Right lobe of liver (tissue), 6 donors: Measurements from ENCODE around the gene ADORA3. TPM values are rescaled to one million over a fixed set of nuclear protein-coding genes. Genes with fewer than 3 reads are reported as not detected.

Source experiments
- ATAC-seq, 4 donors: fragments of 200-7000 bp; cut with Tn5 transposase; one replicate each; pipeline ENCODE4 v1.9.1; 2020; ENCODE audit warnings: mild to moderate bottlenecking in 4 of 4, moderate library complexity in 4 of 4
- DNase-seq, 3 donors: peaks; one replicate each; pipeline ENCODE4 v3.0.0-alpha.2; 2020
- H3K27ac ChIP-seq, 3 donors: fragments of 200-600 bp; one replicate each; pipeline ENCODE4 v1.8.0; 2022
- H3K27me3 ChIP-seq, 2 donors: fragments of 200-600 bp; one replicate each; pipeline ENCODE4 v1.8.0; 2022
- H3K36me3 ChIP-seq, 4 donors: fragments of 200-600 bp; sonication (generic) in 1 of 4; one replicate each; pipeline versions ENCODE4 v1.5.1 to v1.8.0; 2017 to 2022; ENCODE audit warnings: control low read depth in 1 of 4
- H3K4me1 ChIP-seq, 4 donors: fragments of 200-600 bp; sonication (generic) in 1 of 4; one replicate each; pipeline versions ENCODE4 v1.5.1 to v1.8.0; 2017 to 2022; ENCODE audit warnings: control low read depth in 1 of 4
- H3K4me3 ChIP-seq, 3 donors: fragments of 200-600 bp; one replicate each; pipeline ENCODE4 v1.8.0; 2022
- H3K9me3 ChIP-seq, 4 donors: fragments of 200-600 bp; sonication (generic) in 1 of 4; one replicate each; pipeline versions ENCODE4 v1.5.1 to v1.8.0; 2017 to 2022; ENCODE audit warnings: control low read depth in 1 of 4
- POLR2A ChIP-seq: fragments of 450-650 bp; IDR thresholded peaks from one replicate; pipeline ENCODE4 v1.6.1; 2017; ENCODE audit warnings: antibody characterized with exemption, mild to moderate bottlenecking
- WGBS: methylation state at CpG from one replicate; pipeline ENCODE4 v1.1.6; 2018; ENCODE audit warnings: low coverage, low lambda C conversion rate; ENCODE audit not compliant: insufficient coverage; ENCODE audit errors: missing lambda C conversion rate; 5-methylcytosine and 5-hydroxymethylcytosine counted together
- intact Hi-C, 2 donors: fragments of 100-400 bp; cut with DNase I; formaldehyde crosslinking; loops; one replicate each; pipeline versions ENCODE4 v1.11.2 to v1.14.1; 2022
- total RNA-seq, 6 experiments: library from RNA; depleted of rRNA in 2 of 6; stranded (reverse); fragments of >200 nt in 2 of 6; fragmentation: NEBNext Ultra II Directional in 3 of 6; extraction: Animal tissue kit (Norgen Biotek cat#: 25700) in 3 of 6; gene quantifications; one replicate each; pipeline versions ENCODE4 v1.1.0 to v1.2.4, GENCODE V29; 2016 to 2023
- TF ChIP-seq, protein P1 (sequence below), 4 donors: fragments of 200-600 bp in 3 of 4; fragments of 450-650 bp in 1 of 4; IDR thresholded peaks; one replicate each; pipeline versions ENCODE4 v1.5.1 to v1.8.0; 2016 to 2022; ENCODE audit warnings: antibody characterized with exemption in 4 of 4, mild to moderate bottlenecking in 2 of 4
- donor health status: DM: no; HTN: yes; CAD: no.
- donor health status: DM: no; HTN: no; CAD: no.
- donor health status: DM: no; HTN: no; CAD: no.
- donor health status: DM: no; HTN: yes; CAD: no.
- donor health status: DM: no; HTN: yes; CAD: no.

ADORA3 gene
- total RNA-seq, 6 experiments from 2014 or later = 2.7 to 6.3 (median 3.9) TPM

DNA sequence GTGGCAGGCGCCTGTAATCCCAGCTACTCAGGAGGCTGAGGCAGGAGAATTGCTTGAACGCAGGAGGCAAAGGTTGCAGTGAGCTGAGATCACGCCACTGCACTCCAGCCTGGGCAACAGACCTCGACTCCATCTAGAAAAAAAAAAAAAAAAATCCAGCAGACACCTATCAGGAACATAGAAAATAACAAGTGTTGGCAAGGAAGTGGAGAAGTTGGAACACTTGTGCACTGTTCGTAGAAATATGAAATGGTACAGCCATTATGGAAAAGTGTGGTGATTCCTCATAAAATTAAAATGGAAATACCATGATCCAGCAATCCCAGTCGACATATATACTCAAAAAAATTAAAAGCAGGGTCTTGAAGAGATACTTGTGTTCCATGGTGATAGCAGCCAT, 41.7 kb downstream of the ADORA3 start:
- ATAC-seq = no peak
- H3K9me3 ChIP-seq = no peaks in the 10 kb centered on the region
- no peak for DNase-seq
- 98% methylated on average over 6 of the region's 6 CpGs for WGBS
- no peaks in the 10 kb centered on the region for H3K27me3 ChIP-seq
- H3K4me3 ChIP-seq = no peak overlapping the region
- intact Hi-C loops = no loop called here
- no peak overlapping the region for H3K27ac ChIP-seq
- peaks cover 3 to 47% (median 22%) of the 10 kb centered on the region in 4 donors for H3K36me3 ChIP-seq
- H3K4me1 ChIP-seq = no peaks in the 10 kb centered on the region
- no peak for TF ChIP-seq POLR2A
- TF ChIP-seq, protein P1, sequence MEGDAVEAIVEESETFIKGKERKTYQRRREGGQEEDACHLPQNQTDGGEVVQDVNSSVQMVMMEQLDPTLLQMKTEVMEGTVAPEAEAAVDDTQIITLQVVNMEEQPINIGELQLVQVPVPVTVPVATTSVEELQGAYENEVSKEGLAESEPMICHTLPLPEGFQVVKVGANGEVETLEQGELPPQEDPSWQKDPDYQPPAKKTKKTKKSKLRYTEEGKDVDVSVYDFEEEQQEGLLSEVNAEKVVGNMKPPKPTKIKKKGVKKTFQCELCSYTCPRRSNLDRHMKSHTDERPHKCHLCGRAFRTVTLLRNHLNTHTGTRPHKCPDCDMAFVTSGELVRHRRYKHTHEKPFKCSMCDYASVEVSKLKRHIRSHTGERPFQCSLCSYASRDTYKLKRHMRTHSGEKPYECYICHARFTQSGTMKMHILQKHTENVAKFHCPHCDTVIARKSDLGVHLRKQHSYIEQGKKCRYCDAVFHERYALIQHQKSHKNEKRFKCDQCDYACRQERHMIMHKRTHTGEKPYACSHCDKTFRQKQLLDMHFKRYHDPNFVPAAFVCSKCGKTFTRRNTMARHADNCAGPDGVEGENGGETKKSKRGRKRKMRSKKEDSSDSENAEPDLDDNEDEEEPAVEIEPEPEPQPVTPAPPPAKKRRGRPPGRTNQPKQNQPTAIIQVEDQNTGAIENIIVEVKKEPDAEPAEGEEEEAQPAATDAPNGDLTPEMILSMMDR (IDR thresholded peaks at IDR 0.05) = no peak

DNA sequence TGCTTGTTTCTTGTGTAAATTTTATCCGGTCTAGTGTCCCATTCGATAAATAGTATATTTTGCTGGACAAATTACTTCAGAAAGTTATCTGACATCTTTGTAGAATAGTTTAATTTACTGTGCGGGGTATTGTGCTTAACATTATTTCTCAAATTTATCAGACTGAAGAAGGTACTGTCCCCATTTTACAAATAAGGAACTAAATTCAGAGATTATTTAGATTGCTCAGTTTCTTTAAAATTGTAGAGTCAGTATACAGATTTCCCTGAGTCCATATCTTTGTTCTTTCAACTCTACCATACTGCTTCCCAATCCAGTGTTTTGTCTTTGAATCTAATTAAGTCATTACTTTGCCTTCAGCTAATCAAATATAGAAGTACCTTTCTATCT, 47.8 kb downstream of the ADORA3 start:
- 87% methylated on average over 3 of the region's 3 CpGs for WGBS
- TF ChIP-seq, protein P1 (IDR thresholded peaks at IDR 0.05) = no peak
- TF ChIP-seq POLR2A = no peak
- Histone ChIP-seq H3K4me1 (peaks cover 0 to 6% (median 3%) of the 10 kb centered on the region in 4 donors), H3K36me3 (peaks cover 3 to 53% (median 17%) of the 10 kb centered on the region in 4 donors), H3K9me3 (no peaks in the 10 kb centered on the region), H3K4me3 (no peak overlapping the region), H3K27ac (no peak overlapping the region), H3K27me3 (no peaks in the 10 kb centered on the region)
- ATAC-seq (no peak), DNase-seq (no peak)
- intact Hi-C loops = no loop called here

DNA sequence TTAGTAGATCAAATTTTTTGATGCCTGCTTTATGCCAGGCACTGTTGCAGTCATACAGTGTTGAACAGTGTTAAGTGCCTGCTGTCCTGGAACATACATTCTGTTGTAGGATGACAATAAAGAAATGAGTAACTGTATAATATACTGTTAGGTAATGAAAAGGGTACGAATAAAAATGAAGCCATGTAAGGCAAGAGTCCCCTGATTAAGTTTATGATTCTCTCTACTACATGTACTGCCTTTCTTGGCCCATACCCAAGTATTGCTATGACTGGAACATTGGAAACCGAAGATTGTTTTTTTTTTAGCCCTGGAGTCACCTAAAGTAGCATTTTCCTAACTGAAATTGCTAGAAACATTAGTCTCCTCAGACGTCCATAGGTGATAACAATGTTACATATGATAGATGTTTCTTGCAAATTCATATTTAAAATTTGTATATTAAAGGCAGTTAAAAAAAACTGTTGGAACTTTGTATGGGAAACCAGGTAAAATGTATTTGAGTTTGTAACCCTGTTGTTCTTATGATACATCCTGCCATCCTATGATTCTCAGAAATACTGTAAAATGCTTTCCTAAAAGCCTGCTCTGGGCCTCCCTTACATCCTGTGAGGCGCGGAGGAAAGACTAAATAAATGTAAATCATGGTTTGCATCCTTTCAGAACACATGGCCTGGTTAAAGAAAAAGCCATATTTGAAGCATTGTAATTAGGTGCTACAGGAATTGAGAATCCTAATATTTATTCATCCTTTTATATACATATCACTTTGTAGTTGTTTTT, 48.4 kb downstream of the ADORA3 start:
- H3K4me1 ChIP-seq = peaks cover 0 to 12% (median 5%) of the 10 kb centered on the region in 4 donors
- H3K4me3 ChIP-seq = no peak overlapping the region
- TF ChIP-seq, protein P1 (IDR thresholded peaks at IDR 0.05) = no peak
- TF ChIP-seq POLR2A = no peak
- no peak for ATAC-seq
- intact Hi-C loops = no loop called here
- H3K9me3 ChIP-seq = no peaks in the 10 kb centered on the region
- WGBS = 68% methylated on average over 5 of the region's 5 CpGs
- no peak for DNase-seq
- peaks cover 1 to 49% (median 16%) of the 10 kb centered on the region in 4 donors for H3K36me3 ChIP-seq
- H3K27me3 ChIP-seq = no peaks in the 10 kb centered on the region
- no peak overlapping the region for H3K27ac ChIP-seq

DNA sequence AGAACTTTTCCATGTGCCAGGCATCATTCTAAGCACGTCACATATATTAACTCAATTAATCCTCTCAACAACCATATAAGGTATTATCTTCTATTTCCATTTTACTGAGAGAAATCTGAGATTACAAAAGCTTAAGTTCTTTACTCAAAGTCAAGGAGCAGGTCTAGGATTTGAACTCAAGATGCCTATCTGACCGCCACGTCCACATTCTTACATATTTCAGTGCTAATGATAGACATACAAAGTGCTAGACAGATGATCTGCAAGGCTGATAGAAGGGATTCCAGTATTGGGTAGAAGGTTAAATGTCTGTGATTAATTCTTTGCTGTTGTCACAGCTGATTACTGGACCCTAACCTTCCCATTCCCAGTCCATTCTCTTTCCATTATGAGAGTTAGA, 49.7 kb downstream of the ADORA3 start:
- intact Hi-C loops = no loop called here
- Histone ChIP-seq H3K36me3 (peaks cover 0 to 37% (median 11%) of the 10 kb centered on the region in 4 donors), H3K4me3 (no peak overlapping the region), H3K4me1 (peaks cover 0 to 15% (median 6%) of the 10 kb centered on the region in 4 donors), H3K9me3 (no peaks in the 10 kb centered on the region), H3K27ac (no peak overlapping the region), H3K27me3 (no peaks in the 10 kb centered on the region)
- 86% methylated on average over 3 of the region's 3 CpGs for WGBS
- ATAC-seq = no peak
- DNase-seq = no peak
- TF ChIP-seq POLR2A = no peak
- TF ChIP-seq, protein P1 (IDR thresholded peaks at IDR 0.05) = no peak
